ENCODE measurements around the gene CYP24A1. TPM values are rescaled to one million over a fixed set of nuclear protein-coding genes. Genes with fewer than 3 reads are reported as not detected.

The CYP24A1 gene
- not detected for polyA plus RNA-seq (ENCODE audit: low read depth in 6 of 6)

DNA sequence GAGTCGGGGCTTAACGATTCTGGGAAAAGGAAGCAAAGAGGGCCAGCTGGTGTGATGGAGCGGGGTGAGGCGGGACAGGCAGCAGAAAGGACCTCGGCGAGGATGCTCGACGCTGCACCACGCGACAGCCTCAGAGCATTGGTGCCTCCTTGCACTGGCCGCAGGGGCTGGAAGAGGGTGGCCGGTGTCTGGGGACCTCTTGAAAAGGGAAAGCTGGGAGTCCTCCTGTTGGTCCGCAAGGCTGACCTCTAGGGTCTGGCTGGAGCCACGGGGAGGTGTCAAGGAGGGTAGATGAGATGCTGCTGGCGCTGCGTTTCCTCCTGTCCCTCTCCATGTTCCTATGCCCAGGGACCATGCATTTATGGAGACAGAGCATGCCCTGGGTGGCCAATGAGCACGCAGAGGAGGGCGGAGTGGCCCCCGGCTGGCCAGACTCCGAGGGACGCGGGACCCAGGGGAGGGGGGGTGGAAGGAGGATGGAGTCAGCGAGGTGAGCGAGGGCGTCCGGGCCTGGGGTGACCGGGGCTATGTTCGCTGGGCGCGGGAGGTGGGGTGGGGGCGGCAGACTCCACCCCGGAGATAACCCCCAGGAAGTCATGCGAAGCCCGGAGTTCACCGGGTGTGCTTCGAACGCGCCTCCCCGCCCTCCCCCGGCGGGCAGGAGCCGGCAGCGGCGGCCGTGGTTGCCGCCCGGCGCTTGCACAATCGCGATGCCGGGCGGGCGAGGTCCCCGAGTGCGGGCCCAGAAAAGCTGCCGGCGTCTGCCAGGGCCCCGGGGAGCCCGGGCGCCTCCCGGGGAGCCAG, at the start of gene CYP24A1:
CYP24A1 (minus strand) TSS at position 334 of the 804 bp plus-strand sequence. CDS start 407 bp downstream, outside the sequence.
- Mint-ChIP-seq H3K27ac (peak within 1 kb of the TSS in 1 of 6 donors; percentile 11), H3K36me3 (no peaks in the 10 kb centered on the region), H3K4me3 (peak within 1 kb of the TSS in 6 of 8 donors; percentile 28 to 74 (median 44)), H3K4me1 (peaks cover 8 to 18% (median 16%) of the 10 kb centered on the region in 3 donors), H3K27me3 (peaks cover 56 to 78% (median 68%) of the 10 kb centered on the region in 3 donors), H3K9me3 (peaks cover 0 to 1% (median 0%) of the 10 kb centered on the region in 7 donors)
- no peak for ATAC-seq (ENCODE audit: low read depth in 2 of 2)
- no peak for DNase-seq

DNA sequence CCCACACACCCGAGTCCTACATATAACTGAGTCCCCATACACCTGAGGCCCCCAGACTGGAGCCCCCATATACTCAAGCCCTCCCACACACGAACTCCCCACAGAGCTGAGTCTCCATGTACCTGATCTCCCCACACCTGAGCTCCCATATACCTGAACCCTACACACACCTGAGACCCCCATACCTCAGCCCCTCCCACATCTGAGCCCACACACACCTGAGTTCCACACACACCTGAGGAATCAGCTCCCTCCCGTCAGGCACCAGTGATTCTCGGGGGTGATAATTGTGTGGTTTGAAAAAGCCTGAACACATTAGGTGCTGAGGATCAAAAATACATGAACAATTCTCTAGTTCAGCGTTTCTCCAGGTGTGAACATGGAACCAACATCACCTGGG, 49.5 kb upstream of the CYP24A1 start:
- Mint-ChIP-seq H3K27ac (peak overlapping the region in 1 of 6 donors; percentile 73), H3K4me1 (peaks cover 11 to 12% (median 11%) of the 10 kb centered on the region in 3 donors), H3K27me3 (no peaks in the 10 kb centered on the region), H3K36me3 (peaks cover 0 to 6% of the 10 kb centered on the region in 2 donors), H3K9me3 (peaks cover 8 to 13% (median 9%) of the 10 kb centered on the region in 7 donors), H3K4me3 (no peak overlapping the region)
- no peak for ATAC-seq (ENCODE audit: low read depth in 2 of 2)
- no peak for DNase-seq

DNA sequence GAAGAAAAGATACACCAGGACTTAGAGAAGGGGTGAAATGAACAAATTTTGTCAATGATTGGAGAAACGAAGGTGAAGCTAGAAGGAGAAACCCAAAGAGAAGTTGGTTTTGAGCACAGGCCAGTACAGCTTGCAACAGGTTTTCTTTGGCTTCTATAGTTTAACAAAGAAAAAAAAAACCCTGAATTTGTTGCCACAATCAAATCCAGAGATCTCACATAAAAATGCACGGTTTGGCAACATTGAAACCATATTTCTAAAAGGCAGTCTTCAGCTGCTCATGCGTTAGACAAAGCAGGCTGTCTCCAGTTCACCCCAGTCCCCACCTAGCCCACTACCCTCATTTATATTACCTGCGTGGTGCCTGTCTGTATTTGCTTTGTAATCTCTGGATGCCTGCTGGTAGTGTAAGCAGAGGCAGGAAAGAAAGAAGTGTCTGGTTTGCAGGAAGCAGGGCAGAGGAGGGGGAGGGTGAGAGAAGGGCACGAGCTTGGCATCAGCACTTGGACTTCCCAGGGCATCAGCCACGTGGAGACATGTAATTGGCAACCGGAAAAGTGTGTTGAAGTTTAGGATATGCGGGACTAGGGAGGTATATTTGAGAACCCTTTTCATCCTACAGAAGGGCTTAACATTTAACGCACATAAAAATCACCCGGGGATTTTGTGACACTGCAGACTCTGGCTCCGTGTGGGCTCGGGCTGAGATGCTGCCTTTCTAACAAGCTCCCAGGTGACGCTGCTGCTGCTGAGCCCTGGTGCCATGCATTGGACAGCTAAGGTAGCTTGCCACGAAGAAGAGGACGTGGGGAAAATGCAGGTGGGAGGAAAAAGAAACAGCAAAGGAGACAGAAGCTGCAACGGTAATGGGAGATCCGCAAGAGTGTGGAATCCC, 48.5 kb upstream of the CYP24A1 start:
- Mint-ChIP-seq H3K27ac (peak overlapping the region in 1 of 6 donors; percentile 37), H3K4me1 (peaks cover 3 to 4% (median 4%) of the 10 kb centered on the region in 3 donors), H3K36me3 (peaks cover 0 to 1% of the 10 kb centered on the region in 2 donors), H3K27me3 (no peaks in the 10 kb centered on the region), H3K9me3 (peaks cover 0 to 3% (median under 1%) of the 10 kb centered on the region in 7 donors), H3K4me3 (no peak overlapping the region)
- ATAC-seq (ENCODE audit: low read depth in 2 of 2), result no peak
- DNase-seq, result no peak

DNA sequence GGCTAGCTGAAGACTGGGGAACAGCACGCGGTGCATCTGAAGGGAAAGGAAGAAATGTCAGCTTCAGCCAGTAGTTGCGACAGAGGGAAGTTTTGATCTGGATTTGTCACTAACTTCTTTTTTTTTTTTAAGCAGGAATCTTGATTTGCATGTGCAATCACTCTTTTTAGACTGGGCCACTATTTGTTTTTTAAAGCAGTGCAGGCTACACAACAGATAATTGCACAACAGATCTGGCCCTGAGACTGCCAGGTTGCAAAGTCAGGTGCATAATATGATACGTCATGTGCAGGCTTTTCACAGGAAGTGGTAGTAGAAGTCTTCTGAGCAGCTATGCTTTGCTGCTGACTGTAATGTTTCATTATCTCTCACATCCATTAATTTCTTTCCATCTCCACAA, 47.6 kb upstream of the CYP24A1 start:
- DNase-seq (no peak), ATAC-seq (ENCODE audit: low read depth in 2 of 2) (no peak)
- Mint-ChIP-seq H3K4me1 (no peaks in the 10 kb centered on the region), H3K27me3 (no peaks in the 10 kb centered on the region), H3K4me3 (no peak overlapping the region), H3K36me3 (peaks cover 0 to 8% of the 10 kb centered on the region in 2 donors), H3K27ac (no peak overlapping the region), H3K9me3 (no peaks in the 10 kb centered on the region)

DNA sequence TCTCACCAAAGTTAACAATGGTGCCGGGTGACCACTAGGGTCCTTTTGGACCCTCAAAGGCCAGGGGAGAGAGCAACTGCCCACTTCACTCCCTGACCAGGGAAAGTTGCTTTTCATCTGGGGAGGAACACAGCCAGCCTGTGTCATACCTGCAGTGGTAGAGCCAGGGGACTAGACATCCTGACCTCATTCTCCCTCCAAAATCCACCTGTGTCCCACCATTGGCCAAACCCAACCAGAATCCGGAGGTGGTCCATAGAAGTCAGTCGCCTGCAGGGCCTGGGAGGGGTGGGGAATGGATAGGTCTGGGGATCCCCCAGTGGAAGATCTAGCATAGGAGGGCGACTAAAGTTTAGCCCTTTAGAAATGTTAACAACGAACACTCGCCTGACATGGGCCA, 46.9 kb upstream of the CYP24A1 start:
- ATAC-seq (ENCODE audit: low read depth in 2 of 2) (no peak), DNase-seq (no peak)
- peaks cover 3 to 8% of the 10 kb centered on the region in 2 donors for H3K36me3 Mint-ChIP-seq
- H3K27ac Mint-ChIP-seq, result no peak overlapping the region
- H3K27me3 Mint-ChIP-seq, result no peaks in the 10 kb centered on the region
- H3K9me3 Mint-ChIP-seq, result no peaks in the 10 kb centered on the region
- H3K4me3 Mint-ChIP-seq, result no peak overlapping the region
- no peaks in the 10 kb centered on the region for H3K4me1 Mint-ChIP-seq

DNA sequence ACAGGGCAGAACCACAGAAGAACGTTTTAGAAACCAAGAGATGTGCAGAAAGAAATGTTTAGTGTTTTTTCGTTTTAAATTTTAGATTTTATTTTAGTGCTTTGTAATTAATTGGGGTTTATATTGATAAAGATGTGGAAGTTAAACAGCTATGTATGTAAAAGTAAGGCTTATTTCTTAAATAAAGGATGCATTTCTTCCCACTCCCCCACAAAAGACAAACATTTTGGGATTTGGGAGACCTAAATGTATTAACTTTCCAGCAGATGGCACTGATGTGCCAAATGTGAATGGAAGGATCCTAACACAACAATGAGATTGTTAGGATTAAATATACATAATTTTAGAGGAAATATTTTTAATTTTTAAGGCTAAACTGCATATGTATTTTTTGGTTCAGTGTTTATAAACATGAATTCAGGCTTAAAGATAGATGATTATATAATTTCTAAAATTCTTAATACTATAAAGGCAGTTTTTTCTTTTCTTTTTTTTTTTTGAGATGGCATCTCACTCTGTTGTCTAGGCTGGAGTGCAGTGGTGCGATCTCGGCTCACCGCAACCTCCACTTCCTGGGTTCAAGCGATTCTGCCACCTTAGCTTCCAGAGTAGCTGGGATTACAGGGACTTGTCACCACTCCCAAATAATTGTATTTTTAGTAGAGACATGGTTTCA, 46.1 kb upstream of the CYP24A1 start:
- Mint-ChIP-seq H3K4me1 (no peaks in the 10 kb centered on the region), H3K36me3 (peaks cover 4 to 8% of the 10 kb centered on the region in 2 donors), H3K4me3 (no peak overlapping the region), H3K27ac (no peak overlapping the region), H3K27me3 (no peaks in the 10 kb centered on the region), H3K9me3 (no peaks in the 10 kb centered on the region)
- no peak for DNase-seq
- ATAC-seq (ENCODE audit: low read depth in 2 of 2), result no peak

DNA sequence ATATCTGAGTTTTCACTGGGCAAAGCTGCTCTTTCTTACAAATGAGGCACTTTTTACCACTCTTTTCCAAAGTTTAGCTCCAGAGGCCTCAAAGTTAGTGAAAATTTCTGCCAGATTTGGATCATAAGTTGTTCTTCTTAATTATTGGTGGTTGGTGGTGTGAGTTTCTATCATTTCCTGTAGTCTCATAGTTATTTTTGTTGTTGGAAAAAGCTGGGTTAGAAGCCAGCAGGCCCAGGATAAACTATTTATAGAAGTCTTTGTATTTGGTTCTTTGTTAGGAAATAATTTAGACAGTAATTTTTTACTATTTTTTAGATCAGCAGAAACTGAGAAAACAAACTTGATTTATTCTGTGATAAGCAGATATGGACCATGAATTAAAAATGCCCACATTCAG, 44.7 kb upstream of the CYP24A1 start:
- Mint-ChIP-seq H3K36me3 (peaks cover 4 to 8% of the 10 kb centered on the region in 2 donors), H3K4me3 (no peak overlapping the region), H3K9me3 (no peaks in the 10 kb centered on the region), H3K27ac (no peak overlapping the region), H3K4me1 (no peaks in the 10 kb centered on the region), H3K27me3 (no peaks in the 10 kb centered on the region)
- DNase-seq, result no peak
- ATAC-seq (ENCODE audit: low read depth in 2 of 2), result no peak

DNA sequence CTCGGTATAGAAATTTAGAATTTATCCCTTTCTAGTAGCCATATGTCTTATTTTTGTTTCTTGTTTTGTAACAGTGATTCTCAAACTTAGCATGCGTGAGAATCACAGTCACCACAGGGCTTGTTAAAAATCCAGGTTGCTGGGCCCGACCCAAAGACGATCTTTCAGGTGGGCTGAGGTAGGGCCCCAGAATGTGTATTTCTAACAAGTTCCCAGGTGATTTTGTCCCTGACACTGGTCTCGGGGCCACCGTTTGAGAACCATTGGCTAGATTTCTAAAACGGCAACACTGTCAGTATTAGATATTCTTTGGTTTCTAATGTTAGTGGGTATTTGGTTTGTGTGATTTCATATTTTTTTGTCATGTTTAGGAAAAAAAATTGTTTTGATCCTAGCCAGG, 44.0 kb upstream of the CYP24A1 start:
- DNase-seq, result no peak
- H3K9me3 Mint-ChIP-seq, result no peaks in the 10 kb centered on the region
- peaks cover 4 to 8% of the 10 kb centered on the region in 2 donors for H3K36me3 Mint-ChIP-seq
- peaks cover 0 to 2% (median 0%) of the 10 kb centered on the region in 3 donors for H3K4me1 Mint-ChIP-seq
- H3K27ac Mint-ChIP-seq, result no peak overlapping the region
- H3K4me3 Mint-ChIP-seq, result no peak overlapping the region
- no peaks in the 10 kb centered on the region for H3K27me3 Mint-ChIP-seq
- no peak for ATAC-seq (ENCODE audit: low read depth in 2 of 2)

DNA sequence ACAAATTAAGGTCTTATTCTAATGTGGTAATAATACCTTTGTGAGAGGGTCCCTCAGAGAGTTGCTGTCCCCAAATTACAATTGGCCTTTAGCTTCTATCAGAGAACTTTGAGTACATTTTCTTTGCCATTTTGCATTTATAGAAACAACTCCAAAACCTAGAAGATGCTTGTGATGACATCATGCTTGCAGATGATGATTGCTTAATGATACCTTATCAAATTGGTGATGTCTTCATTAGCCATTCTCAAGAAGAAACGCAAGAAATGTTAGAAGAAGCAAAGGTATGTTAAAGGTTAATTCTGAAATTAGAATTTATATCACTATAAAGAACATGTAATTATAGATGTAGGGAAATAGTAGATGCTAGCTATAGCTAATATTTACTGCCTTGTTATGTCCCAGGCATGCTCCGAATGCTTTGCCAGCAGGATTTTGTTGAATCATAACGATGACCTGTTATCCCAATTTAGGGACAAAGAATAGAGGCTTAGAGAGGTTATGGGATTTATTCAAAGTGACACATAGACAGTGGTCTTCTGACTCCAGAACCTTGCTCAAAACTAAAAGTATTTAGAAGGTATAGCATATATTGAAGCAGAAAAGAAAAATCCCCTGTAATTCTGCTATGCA, 41.5 kb upstream of the CYP24A1 start:
- H3K27ac Mint-ChIP-seq, result no peak overlapping the region
- no peaks in the 10 kb centered on the region for H3K27me3 Mint-ChIP-seq
- H3K36me3 Mint-ChIP-seq, result peaks cover 4 to 8% of the 10 kb centered on the region in 2 donors

DNA sequence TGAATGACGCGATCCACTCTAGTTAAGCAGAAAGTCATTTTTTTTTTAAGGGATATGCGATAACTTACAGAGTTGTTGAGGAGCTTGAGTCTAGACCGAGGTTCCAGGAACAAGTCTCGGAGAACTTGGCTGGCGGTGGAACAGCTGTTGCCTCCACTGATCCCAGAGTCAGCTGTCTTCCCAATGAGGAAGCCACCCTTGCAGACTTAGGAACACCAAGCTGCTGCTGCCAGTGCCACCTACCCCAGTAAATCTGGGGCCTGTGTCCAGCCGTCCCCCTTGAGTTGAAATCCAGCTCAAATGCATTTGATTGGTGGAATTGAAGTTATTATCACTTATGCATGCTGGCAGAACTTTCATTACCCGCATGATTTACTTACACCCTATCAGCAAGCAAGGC, 40.8 kb upstream of the CYP24A1 start:
- Mint-ChIP-seq H3K27ac (no peak overlapping the region), H3K36me3 (peaks cover 4 to 8% of the 10 kb centered on the region in 2 donors), H3K9me3 (no peaks in the 10 kb centered on the region), H3K4me3 (no peak overlapping the region), H3K4me1 (peaks cover 10 to 15% (median 12%) of the 10 kb centered on the region in 3 donors), H3K27me3 (no peaks in the 10 kb centered on the region)
- DNase-seq (no peak), ATAC-seq (ENCODE audit: low read depth in 2 of 2) (no peak)

More for the DNA sequence above, 41.5 kb upstream of the CYP24A1 start:
- no peak overlapping the region for H3K4me3 Mint-ChIP-seq
- no peaks in the 10 kb centered on the region for H3K9me3 Mint-ChIP-seq
- DNase-seq (no peak), ATAC-seq (ENCODE audit: low read depth in 2 of 2) (no peak)
- H3K4me1 Mint-ChIP-seq, result peaks cover 5 to 11% (median 6%) of the 10 kb centered on the region in 3 donors

DNA sequence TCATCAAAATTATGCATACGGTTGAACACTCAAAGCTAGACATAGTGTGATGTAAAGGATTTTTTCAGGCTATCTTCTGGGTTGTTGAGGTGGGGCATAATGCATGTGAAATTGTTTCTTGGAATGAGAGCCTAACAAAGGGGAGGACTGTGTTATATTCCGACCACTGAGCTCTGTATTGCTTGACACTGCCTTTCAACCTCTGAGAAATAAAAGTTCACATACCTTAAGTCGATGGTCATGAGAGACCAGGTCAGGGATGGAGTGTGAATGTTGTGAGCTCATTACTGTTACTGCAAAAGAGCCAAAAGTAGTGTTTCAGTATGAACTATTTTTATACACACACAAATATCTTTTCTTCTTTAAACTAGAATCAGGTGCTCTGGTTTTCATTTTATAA, 39.1 kb upstream of the CYP24A1 start:
- DNase-seq (no peak), ATAC-seq (ENCODE audit: low read depth in 2 of 2) (no peak)
- peak overlapping the region in 2 of 8 donors; percentile 57 to 61 for H3K4me3 Mint-ChIP-seq
- H3K36me3 Mint-ChIP-seq, result peaks cover 4 to 8% of the 10 kb centered on the region in 2 donors
- peaks cover 16 to 26% (median 23%) of the 10 kb centered on the region in 3 donors for H3K4me1 Mint-ChIP-seq
- no peak overlapping the region for H3K27ac Mint-ChIP-seq
- H3K27me3 Mint-ChIP-seq, result no peaks in the 10 kb centered on the region
- no peaks in the 10 kb centered on the region for H3K9me3 Mint-ChIP-seq

DNA sequence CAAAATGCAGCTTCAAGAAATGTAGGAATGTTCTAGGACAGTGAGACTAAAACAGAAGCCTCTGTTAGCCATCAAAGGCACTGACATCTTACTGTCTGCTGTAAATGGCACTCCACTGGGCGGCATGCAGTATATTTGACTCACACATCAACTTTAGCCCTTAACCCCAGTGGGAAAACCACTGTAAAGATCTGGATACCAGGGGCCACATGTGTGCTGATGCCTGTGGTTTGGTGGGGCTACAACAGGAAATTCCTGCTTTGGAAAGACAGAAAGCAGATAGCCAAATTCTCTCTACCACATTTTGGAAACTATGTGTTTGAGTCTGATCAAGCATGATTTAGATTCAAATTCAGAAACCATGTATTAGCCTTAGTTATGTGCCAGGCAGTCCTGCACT, 38.4 kb upstream of the CYP24A1 start:
- H3K9me3 Mint-ChIP-seq, result no peaks in the 10 kb centered on the region
- no peak for DNase-seq
- no peaks in the 10 kb centered on the region for H3K27me3 Mint-ChIP-seq
- H3K4me1 Mint-ChIP-seq, result peaks cover 16 to 28% (median 27%) of the 10 kb centered on the region in 3 donors
- ATAC-seq (ENCODE audit: low read depth in 2 of 2), result no peak
- H3K27ac Mint-ChIP-seq, result no peak overlapping the region
- no peak overlapping the region for H3K4me3 Mint-ChIP-seq
- H3K36me3 Mint-ChIP-seq, result peaks cover 4 to 7% of the 10 kb centered on the region in 2 donors
